NCI-H146 (cell line): Measurements from ENCODE around the gene USP22.
A peak's percentile ranks its signal among the peaks of the same experiment; 100 is the strongest.

Source experiments
- DNase-seq: peaks from one replicate; lab custom pipeline; 2025; lab: John Stamatoyannopoulos, UW

USP22 gene

DNA sequence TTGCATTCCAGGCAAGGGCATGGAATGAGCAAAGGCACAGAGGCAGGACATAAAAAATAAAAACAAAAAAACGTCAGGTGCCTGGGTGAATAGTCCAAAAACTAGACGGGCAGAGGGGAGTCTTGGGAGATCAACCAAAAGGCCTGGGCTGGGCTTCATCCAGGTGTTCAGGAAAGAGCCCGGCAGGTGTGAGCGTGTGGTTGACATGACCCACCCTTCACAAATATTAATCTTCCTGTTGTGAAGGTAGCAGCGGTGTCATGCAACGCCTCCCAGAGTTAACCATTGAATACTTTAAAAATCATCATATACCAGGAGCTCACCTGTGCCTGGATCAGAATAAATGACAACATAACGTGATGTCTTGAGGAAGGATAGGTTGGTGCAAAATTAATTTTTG is 90.6 kb downstream of the USP22 start:
- DNase-seq, result peak; percentile 97
